Endodermal cell (in vitro differentiated cells): ENCODE results near the gene TMEM225. TPM values are rescaled to one million over a fixed set of nuclear protein-coding genes. Genes with fewer than 3 reads are reported as not detected.
A peak's percentile ranks its signal among the peaks of the same experiment; 100 is the strongest.
"Not testable (repeated sequence)": the region's sequence is repeated elsewhere in the genome, so short reads cannot be mapped to it uniquely, and the experiment has no call there.

Source experiments
- DNase-seq: peaks from one replicate; pipeline ENCODE4 v3.0.0-alpha.2; 2017
- H3K27ac ChIP-seq: 2 replicates; pipeline ENCODE4 v1.5.1; 2013; ENCODE audit warnings: mild to moderate bottlenecking, low read depth, low read length, moderate library complexity
- H3K27me3 ChIP-seq: 2 replicates; pipeline ENCODE4 v1.6.1; 2013; ENCODE audit warnings: mild to moderate bottlenecking, low read length, moderate library complexity; ENCODE audit not compliant: insufficient read depth, control insufficient read depth, poor library complexity, severe bottlenecking
- H3K36me3 ChIP-seq: 2 replicates; pipeline ENCODE4 v1.7.0; 2013; ENCODE audit warnings: mild to moderate bottlenecking, low read length, moderate library complexity; ENCODE audit not compliant: control insufficient read depth, insufficient read depth
- H3K4me1 ChIP-seq: one replicate; pipeline ENCODE4 v1.7.0; 2013; ENCODE audit warnings: low read length; ENCODE audit not compliant: control insufficient read depth, insufficient read depth
- H3K4me3 ChIP-seq: 2 replicates; pipeline ENCODE4 v1.5.1; 2013; ENCODE audit warnings: mild to moderate bottlenecking, low read length, moderate library complexity
- H3K9ac ChIP-seq: 2 replicates; pipeline ENCODE4 v1.6.1; 2013; ENCODE audit warnings: mild to moderate bottlenecking, low read length, moderate library complexity; ENCODE audit not compliant: poor library complexity, severe bottlenecking; ENCODE audit errors: extremely low read depth
- H3K9me3 ChIP-seq: 2 replicates; pipeline ENCODE4 v1.6.1; 2013; ENCODE audit warnings: mild to moderate bottlenecking, low read length, moderate library complexity; ENCODE audit not compliant: control insufficient read depth
- H3K27ac Mint-ChIP-seq: 2 replicates; pipeline ENCODE4 v1.8.0; 2020; ENCODE audit warnings: mixed read lengths
- H3K27me3 Mint-ChIP-seq: 2 replicates; pipeline ENCODE4 v1.8.0; 2021; ENCODE audit warnings: mild to moderate bottlenecking, mixed read lengths; ENCODE audit not compliant: insufficient read depth
- H3K36me3 Mint-ChIP-seq: 2 replicates; pipeline ENCODE4 v1.8.0; 2020; ENCODE audit warnings: low read depth, mixed read lengths
- H3K4me1 Mint-ChIP-seq: 2 replicates; pipeline ENCODE4 v1.8.0; 2020; ENCODE audit warnings: mixed read lengths
- H3K4me3 Mint-ChIP-seq: 2 replicates; pipeline ENCODE4 v1.8.0; 2020; ENCODE audit warnings: mild to moderate bottlenecking, moderate library complexity, mixed read lengths
- H3K9me3 Mint-ChIP-seq: 2 replicates; pipeline ENCODE4 v1.8.0; 2020; ENCODE audit warnings: mild to moderate bottlenecking, mixed read lengths
- WGBS, 2 experiments: methylation state at CpG; one replicate each; pipeline versions ENCODE4 v1.1.5 to v1.1.7; 2013; ENCODE audit warnings: missing lambda C conversion rate in 2 of 2, mixed read lengths in 1 of 2; ENCODE audit not compliant: insufficient coverage in 1 of 2, insufficient read length in 1 of 2; 5-methylcytosine and 5-hydroxymethylcytosine counted together
- total RNA-seq, 2 donors: library from RNA; stranded (reverse); fragmentation: NEBNext Ultra II Directional in 1 of 2; extraction: Animal tissue kit (Norgen Biotek cat#: 25700) in 1 of 2; gene quantifications; 2 replicates in 1 of 2; 3 replicates in 1 of 2; pipeline ENCODE4 v1.2.1, GENCODE V29; 2021
- TF ChIP-seq, protein P1 (sequence below): fragments of 200-600 bp; sonication (generic); conservative IDR thresholded peaks from 2 replicates; pipeline ENCODE4 v1.5.0; 2021; ENCODE audit warnings: antibody characterized with exemption, mild to moderate bottlenecking

Gene TMEM225
- total RNA-seq, 2 donors from 2014 or later: not detected

DNA sequence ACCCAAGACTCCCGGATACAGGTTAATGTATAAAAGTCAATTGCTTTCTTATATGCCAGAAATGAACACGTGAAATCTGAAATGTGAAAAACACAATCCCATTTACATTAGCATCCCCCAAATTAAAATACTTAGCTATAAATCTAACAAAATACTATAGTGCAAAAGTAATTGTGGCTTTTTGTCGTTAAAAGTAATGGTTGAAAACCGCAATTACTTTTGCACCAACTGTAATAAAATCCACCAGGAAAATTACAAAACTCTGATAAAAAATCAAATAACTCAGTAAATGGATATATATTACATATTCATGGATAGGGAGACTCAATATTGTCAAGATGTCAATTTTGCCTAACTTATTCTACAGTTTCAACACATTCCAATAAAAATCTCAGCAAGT lies 4.6 kb downstream of the TMEM225 start:
- Histone ChIP-seq H3K4me3 (no peak overlapping the region), H3K4me1 (no peaks in the 10 kb centered on the region), H3K9me3 (peaks cover 40% of the 10 kb centered on the region), H3K9ac (no peak overlapping the region), H3K36me3 (peaks cover 10% of the 10 kb centered on the region), H3K27me3 (no peaks in the 10 kb centered on the region), H3K27ac (no peak overlapping the region)
- no peaks in the 10 kb centered on the region for H3K27me3 Mint-ChIP-seq
- H3K4me3 Mint-ChIP-seq: no peak overlapping the region
- peaks cover 13% of the 10 kb centered on the region for H3K9me3 Mint-ChIP-seq
- DNase-seq: no peak
- WGBS, 2 experiments: 83% methylated on average over 2 of the region's 4 CpGs; no CpG with 5 or more reads in 1 of the 2 experiments
- peaks cover 9% of the 10 kb centered on the region for H3K36me3 Mint-ChIP-seq
- no peak overlapping the region for H3K27ac Mint-ChIP-seq
- H3K4me1 Mint-ChIP-seq: no peaks in the 10 kb centered on the region
- TF ChIP-seq, protein P1, sequence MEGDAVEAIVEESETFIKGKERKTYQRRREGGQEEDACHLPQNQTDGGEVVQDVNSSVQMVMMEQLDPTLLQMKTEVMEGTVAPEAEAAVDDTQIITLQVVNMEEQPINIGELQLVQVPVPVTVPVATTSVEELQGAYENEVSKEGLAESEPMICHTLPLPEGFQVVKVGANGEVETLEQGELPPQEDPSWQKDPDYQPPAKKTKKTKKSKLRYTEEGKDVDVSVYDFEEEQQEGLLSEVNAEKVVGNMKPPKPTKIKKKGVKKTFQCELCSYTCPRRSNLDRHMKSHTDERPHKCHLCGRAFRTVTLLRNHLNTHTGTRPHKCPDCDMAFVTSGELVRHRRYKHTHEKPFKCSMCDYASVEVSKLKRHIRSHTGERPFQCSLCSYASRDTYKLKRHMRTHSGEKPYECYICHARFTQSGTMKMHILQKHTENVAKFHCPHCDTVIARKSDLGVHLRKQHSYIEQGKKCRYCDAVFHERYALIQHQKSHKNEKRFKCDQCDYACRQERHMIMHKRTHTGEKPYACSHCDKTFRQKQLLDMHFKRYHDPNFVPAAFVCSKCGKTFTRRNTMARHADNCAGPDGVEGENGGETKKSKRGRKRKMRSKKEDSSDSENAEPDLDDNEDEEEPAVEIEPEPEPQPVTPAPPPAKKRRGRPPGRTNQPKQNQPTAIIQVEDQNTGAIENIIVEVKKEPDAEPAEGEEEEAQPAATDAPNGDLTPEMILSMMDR: no peak

GRCh38 chr11:123867795-123868194 lies 17.7 kb downstream of the TMEM225 start:
- H3K27ac Mint-ChIP-seq, H3K9ac ChIP-seq, H3K36me3 ChIP-seq, H3K4me1 ChIP-seq, H3K27me3 ChIP-seq, H3K9me3 Mint-ChIP-seq, H3K4me1 Mint-ChIP-seq, H3K4me3 Mint-ChIP-seq, H3K4me3 ChIP-seq, H3K27ac ChIP-seq, H3K27me3 Mint-ChIP-seq, H3K36me3 Mint-ChIP-seq, DNase-seq: not testable (repeated sequence)
- peaks cover 64% of the 10 kb centered on the region for H3K9me3 ChIP-seq
- 94 to 96% methylated on average over 4 to 9 of the region's 9 CpGs for WGBS, 2 experiments

DNA sequence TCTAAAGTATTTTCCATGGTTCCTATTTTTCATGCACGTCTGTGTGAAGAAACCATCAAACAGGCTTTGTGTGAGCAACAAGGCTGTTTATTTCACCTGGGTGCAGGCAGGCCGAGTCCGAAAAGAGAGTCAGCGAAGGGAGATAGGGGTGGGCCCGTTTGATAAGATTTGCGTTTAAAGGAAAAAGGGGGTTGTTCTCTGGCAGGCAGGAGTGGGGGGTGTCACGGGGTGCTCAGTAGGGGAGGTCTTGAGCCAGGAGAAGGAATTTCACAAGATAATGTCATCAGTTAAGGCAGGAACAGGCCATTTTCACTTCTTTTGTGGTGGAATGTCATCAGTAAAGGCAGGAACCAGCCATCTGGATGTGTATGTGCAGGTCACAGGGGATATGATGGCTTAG lies 20.2 kb downstream of the TMEM225 start:
- H3K27ac Mint-ChIP-seq, H3K27ac ChIP-seq, H3K27me3 ChIP-seq, H3K4me1 Mint-ChIP-seq, H3K9ac ChIP-seq, H3K36me3 ChIP-seq, H3K27me3 Mint-ChIP-seq, H3K9me3 Mint-ChIP-seq, H3K36me3 Mint-ChIP-seq, H3K4me3 Mint-ChIP-seq, H3K4me1 ChIP-seq: not testable (repeated sequence)
- peak; percentile 90 for DNase-seq
- 7% methylated on average over 7 of the region's 7 CpGs; no CpG with 5 or more reads in 1 of the 2 experiments for WGBS, 2 experiments
- H3K4me3 ChIP-seq: peak overlapping the region; percentile 57
- H3K9me3 ChIP-seq: peaks cover 43% of the 10 kb centered on the region

- no peak overlapping the region for H3K27ac Mint-ChIP-seq
- DNase-seq: no peak
- Histone ChIP-seq H3K27ac (no peak overlapping the region), H3K9me3 (peaks cover 44% of the 10 kb centered on the region), H3K9ac (no peak overlapping the region), H3K4me1 (no peaks in the 10 kb centered on the region), H3K27me3 (no peaks in the 10 kb centered on the region), H3K36me3 (no peaks in the 10 kb centered on the region), H3K4me3 (no peak overlapping the region)
- H3K4me3 Mint-ChIP-seq: no peak overlapping the region
- peaks cover 11% of the 10 kb centered on the region for H3K36me3 Mint-ChIP-seq
- peaks cover 34% of the 10 kb centered on the region for H3K9me3 Mint-ChIP-seq
- peaks cover 13% of the 10 kb centered on the region for H3K4me1 Mint-ChIP-seq
- TF ChIP-seq, protein P1: no peak
- no peaks in the 10 kb centered on the region for H3K27me3 Mint-ChIP-seq
- WGBS, 2 experiments: 55 to 70% methylated on average over 1 to 2 of the region's 2 CpGs
These were observed 25.7 kb downstream of the TMEM225 start for GRCh38 chr11:123859731-123860130.
